Measurements from ENCODE around the gene GLOD5. TPM values are rescaled to one million over a fixed set of nuclear protein-coding genes. Genes with fewer than 3 reads are reported as not detected.

Gene GLOD5
- total and polyA plus RNA-seq, 9 of the 15 experiments (the other 6 are each of a cell fraction or from before 2014, with no cell fraction given), result 0.27 to 4.4 (median 2.2) TPM

- ATAC-seq (no peak), FAIRE-seq (no peak), DNase-seq (ENCODE audit: extremely low read depth in 1 of 4, low spot score in 3 of 4) (no peak)
- ChIA-PET POLR2A (interaction anchor here (0.6 kb wide), 1 partner anchor 1645 kb away, joined by 3 read pairs; no protein-coding TSS in a partner anchor), CTCF (ENCODE audit: low intra/inter-chr PET ratio) (no interaction called here)
- Histone ChIP-seq H3K4me1 (replicated peaks in 1 of 2; ENCODE audit: control insufficient read depth in 2 of 2, insufficient read depth in 2 of 2, low read length in 2 of 2) (peaks cover 5 to 12% of the 10 kb centered on the region in 2 experiments; a peak in 4 of 5 replicates), H3K27me3 (ENCODE audit: control insufficient read depth in 2 of 2, insufficient read depth in 2 of 2, low read length in 2 of 2) (no peaks in the 10 kb centered on the region), H3K9me1 (ENCODE audit: control insufficient read depth, insufficient read depth, low read length) (no peaks in the 10 kb centered on the region), H3K4me2 (ENCODE audit: insufficient read depth, low read length) (no peak overlapping the region), H2AFZ (ENCODE audit: low read depth, low read length) (no peak overlapping the region), H3K9me3 (replicated peaks; ENCODE audit: control insufficient read depth, insufficient read depth, low read depth, low read length) (no peaks in the 10 kb centered on the region), H3K36me3 (ENCODE audit: control insufficient read depth, insufficient read depth, low read length) (peaks cover 27% of the 10 kb centered on the region; the same call in 2 of the 3 replicates), H4K20me1 (replicated peaks; ENCODE audit: control insufficient read depth, insufficient read depth, low read length) (no peaks in the 10 kb centered on the region), H3K79me2 (ENCODE audit: control insufficient read depth, insufficient read depth, low read length) (no peaks in the 10 kb centered on the region), H3K4me3 (no peak overlapping the region), H3K27ac (ENCODE audit: extremely low read depth, low read depth, low read length) (no peak overlapping the region), H3K9ac (ENCODE audit: insufficient read depth in 1 of 2, low read depth in 2 of 2, low read length in 2 of 2) (no peak overlapping the region)
- in situ Hi-C loops (cut with MboI), result no loop called here
- 96% methylated on average over 4 of the region's 8 CpGs for WGBS (ENCODE audit: insufficient coverage, low coverage, missing lambda C conversion rate)
- no TSS peak for BruUV-seq (replicated peaks)
- intact Hi-C loops (cut with micrococcal nuclease), result no loop called here
- TF ChIP-seq, protein P1, sequence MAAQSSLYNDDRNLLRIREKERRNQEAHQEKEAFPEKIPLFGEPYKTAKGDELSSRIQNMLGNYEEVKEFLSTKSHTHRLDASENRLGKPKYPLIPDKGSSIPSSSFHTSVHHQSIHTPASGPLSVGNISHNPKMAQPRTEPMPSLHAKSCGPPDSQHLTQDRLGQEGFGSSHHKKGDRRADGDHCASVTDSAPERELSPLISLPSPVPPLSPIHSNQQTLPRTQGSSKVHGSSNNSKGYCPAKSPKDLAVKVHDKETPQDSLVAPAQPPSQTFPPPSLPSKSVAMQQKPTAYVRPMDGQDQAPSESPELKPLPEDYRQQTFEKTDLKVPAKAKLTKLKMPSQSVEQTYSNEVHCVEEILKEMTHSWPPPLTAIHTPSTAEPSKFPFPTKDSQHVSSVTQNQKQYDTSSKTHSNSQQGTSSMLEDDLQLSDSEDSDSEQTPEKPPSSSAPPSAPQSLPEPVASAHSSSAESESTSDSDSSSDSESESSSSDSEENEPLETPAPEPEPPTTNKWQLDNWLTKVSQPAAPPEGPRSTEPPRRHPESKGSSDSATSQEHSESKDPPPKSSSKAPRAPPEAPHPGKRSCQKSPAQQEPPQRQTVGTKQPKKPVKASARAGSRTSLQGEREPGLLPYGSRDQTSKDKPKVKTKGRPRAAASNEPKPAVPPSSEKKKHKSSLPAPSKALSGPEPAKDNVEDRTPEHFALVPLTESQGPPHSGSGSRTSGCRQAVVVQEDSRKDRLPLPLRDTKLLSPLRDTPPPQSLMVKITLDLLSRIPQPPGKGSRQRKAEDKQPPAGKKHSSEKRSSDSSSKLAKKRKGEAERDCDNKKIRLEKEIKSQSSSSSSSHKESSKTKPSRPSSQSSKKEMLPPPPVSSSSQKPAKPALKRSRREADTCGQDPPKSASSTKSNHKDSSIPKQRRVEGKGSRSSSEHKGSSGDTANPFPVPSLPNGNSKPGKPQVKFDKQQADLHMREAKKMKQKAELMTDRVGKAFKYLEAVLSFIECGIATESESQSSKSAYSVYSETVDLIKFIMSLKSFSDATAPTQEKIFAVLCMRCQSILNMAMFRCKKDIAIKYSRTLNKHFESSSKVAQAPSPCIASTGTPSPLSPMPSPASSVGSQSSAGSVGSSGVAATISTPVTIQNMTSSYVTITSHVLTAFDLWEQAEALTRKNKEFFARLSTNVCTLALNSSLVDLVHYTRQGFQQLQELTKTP (IDR thresholded peaks at IDR 0.05; ENCODE audit: low read depth in 1 of 2, partially characterized antibody in 2 of 2), result no peak
- TF ChIP-seq MXI1 (IDR thresholded peaks at IDR 0.05; ENCODE audit: low read depth, low read length), result no peak
- no peak for TF ChIP-seq ZNF175 (CRISPR knock-in tag; IDR thresholded peaks at IDR 0.05; ENCODE audit: low read depth)
- no peak for TF ChIP-seq ARID3A (IDR thresholded peaks at IDR 0.05; ENCODE audit: borderline replicate concordance, low read depth, low read length)
- no peak for TF ChIP-seq MYNN (IDR thresholded peaks at IDR 0.05)
- no peak for TF ChIP-seq MYNN (CRISPR knock-in tag; IDR thresholded peaks at IDR 0.05)
- TF ChIP-seq, protein P2, sequence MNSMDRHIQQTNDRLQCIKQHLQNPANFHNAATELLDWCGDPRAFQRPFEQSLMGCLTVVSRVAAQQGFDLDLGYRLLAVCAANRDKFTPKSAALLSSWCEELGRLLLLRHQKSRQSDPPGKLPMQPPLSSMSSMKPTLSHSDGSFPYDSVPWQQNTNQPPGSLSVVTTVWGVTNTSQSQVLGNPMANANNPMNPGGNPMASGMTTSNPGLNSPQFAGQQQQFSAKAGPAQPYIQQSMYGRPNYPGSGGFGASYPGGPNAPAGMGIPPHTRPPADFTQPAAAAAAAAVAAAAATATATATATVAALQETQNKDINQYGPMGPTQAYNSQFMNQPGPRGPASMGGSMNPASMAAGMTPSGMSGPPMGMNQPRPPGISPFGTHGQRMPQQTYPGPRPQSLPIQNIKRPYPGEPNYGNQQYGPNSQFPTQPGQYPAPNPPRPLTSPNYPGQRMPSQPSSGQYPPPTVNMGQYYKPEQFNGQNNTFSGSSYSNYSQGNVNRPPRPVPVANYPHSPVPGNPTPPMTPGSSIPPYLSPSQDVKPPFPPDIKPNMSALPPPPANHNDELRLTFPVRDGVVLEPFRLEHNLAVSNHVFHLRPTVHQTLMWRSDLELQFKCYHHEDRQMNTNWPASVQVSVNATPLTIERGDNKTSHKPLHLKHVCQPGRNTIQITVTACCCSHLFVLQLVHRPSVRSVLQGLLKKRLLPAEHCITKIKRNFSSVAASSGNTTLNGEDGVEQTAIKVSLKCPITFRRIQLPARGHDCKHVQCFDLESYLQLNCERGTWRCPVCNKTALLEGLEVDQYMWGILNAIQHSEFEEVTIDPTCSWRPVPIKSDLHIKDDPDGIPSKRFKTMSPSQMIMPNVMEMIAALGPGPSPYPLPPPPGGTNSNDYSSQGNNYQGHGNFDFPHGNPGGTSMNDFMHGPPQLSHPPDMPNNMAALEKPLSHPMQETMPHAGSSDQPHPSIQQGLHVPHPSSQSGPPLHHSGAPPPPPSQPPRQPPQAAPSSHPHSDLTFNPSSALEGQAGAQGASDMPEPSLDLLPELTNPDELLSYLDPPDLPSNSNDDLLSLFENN (IDR thresholded peaks at IDR 0.05; ENCODE audit: low read depth in 2 of 2, low read length in 2 of 2), result no peak
- TF ChIP-seq, protein P3, sequence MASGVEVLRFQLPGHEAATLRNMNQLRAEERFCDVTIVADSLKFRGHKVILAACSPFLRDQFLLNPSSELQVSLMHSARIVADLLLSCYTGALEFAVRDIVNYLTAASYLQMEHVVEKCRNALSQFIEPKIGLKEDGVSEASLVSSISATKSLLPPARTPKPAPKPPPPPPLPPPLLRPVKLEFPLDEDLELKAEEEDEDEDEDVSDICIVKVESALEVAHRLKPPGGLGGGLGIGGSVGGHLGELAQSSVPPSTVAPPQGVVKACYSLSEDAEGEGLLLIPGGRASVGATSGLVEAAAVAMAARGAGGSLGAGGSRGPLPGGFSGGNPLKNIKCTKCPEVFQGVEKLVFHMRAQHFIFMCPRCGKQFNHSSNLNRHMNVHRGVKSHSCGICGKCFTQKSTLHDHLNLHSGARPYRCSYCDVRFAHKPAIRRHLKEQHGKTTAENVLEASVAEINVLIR (CRISPR knock-in tag; IDR thresholded peaks at IDR 0.05), result no peak
- TF ChIP-seq SRSF1 (IDR thresholded peaks at IDR 0.05; ENCODE audit: low read depth, low read length), result no peak
- TF ChIP-seq CREB3 (tag; conservative IDR thresholded peaks at IDR 0.05; ENCODE audit: low read depth), result no peak
These were observed 53.2 kb downstream of the GLOD5 start for GRCh38 chrX:48814722-48815121.
